ENCODE data around the gene GPC5. TPM values are rescaled to one million over a fixed set of nuclear protein-coding genes. Genes with fewer than 3 reads are reported as not detected.

GPC5 gene
- total and polyA plus RNA-seq, 2 donors (not counting 3 experiments of a cell fraction or from before 2014, with no cell fraction given): 0.59 to 0.97 TPM

GRCh38 chr13:92488249-92488852 lies 1089.9 kb downstream of the GPC5 start:
- no peaks in the 10 kb centered on the region for H4K20me1 ChIP-seq (replicated peaks; ENCODE audit: control insufficient read depth, extremely low read depth, insufficient read depth, low read length)
- POLR2A ChIA-PET: no interaction called here
- H3K27me3 ChIP-seq (ENCODE audit: control insufficient read depth in 2 of 2, insufficient read depth in 2 of 2, low read length in 2 of 2): no peaks in the 10 kb centered on the region
- FAIRE-seq (no peak), DNase-seq (ENCODE audit: low read depth, low spot score) (no peak)
- no peak overlapping the region for H3K27ac ChIP-seq (ENCODE audit: insufficient read depth, low read depth, low read length)
- H3K4me2 ChIP-seq (ENCODE audit: insufficient read depth, low read length): no peak overlapping the region
- H3K4me3 ChIP-seq (replicated peaks in 1 of 3; ENCODE audit: insufficient read depth in 1 of 3, low read depth in 1 of 3, low read length in 3 of 3): no peak overlapping the region
- no peaks in the 10 kb centered on the region for H3K36me3 ChIP-seq (ENCODE audit: control insufficient read depth in 2 of 2, extremely low read depth in 1 of 2, insufficient read depth in 2 of 2, low read length in 2 of 2)
- no peaks in the 10 kb centered on the region for H3K4me1 ChIP-seq (ENCODE audit: control insufficient read depth, extremely low read depth, insufficient read depth, low read length)
- no TSS peak for BruUV-seq (replicated peaks)
- TF ChIP-seq MYC (IDR thresholded peaks at IDR 0.05; ENCODE audit: low read depth, low read length) (no peak), POLR2AphosphoS5 (IDR thresholded peaks at IDR 0.05; ENCODE audit: insufficient read depth, low read depth, low read length) (no peak), EZH2 (IDR thresholded peaks at IDR 0.05; ENCODE audit: borderline replicate concordance, low read depth, low read length, severe bottlenecking) (no peak), POLR2A (IDR thresholded peaks at IDR 0.05; ENCODE audit: low read depth, low read length) (no peak), FOS (IDR thresholded peaks at IDR 0.05; ENCODE audit: borderline replicate concordance, insufficient read depth, low read length) (no peak), CTCF (IDR thresholded peaks at IDR 0.05; ENCODE audit: extremely low read depth in 1 of 2, insufficient read depth in 1 of 2, low read depth in 1 of 2, low read length in 2 of 2) (no peak), JUN (IDR thresholded peaks at IDR 0.05; ENCODE audit: borderline replicate concordance, insufficient read depth, insufficient read length, low read depth) (no peak), GATA2 (IDR thresholded peaks at IDR 0.05; ENCODE audit: insufficient read depth, insufficient read length, low read depth, low read length) (no peak)
- TF ChIP-seq, protein P1, sequence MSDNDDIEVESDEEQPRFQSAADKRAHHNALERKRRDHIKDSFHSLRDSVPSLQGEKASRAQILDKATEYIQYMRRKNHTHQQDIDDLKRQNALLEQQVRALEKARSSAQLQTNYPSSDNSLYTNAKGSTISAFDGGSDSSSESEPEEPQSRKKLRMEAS (IDR thresholded peaks at IDR 0.05; ENCODE audit: insufficient read depth, insufficient read length): no peak
- peaks cover 2% of the 10 kb centered on the region for H3K9me3 ChIP-seq (replicated peaks; ENCODE audit: control insufficient read depth, insufficient read depth, low read length)
- dilution Hi-C loops (cut with MboI; ENCODE audit: extremely low pct_ligation_motif_present, low sequenced_read_pairs): no loop called here
- no peak overlapping the region for H2AFZ ChIP-seq (ENCODE audit: low read depth, low read length)
- no peak overlapping the region for H3K9ac ChIP-seq (replicated peaks; ENCODE audit: extremely low read depth, insufficient read depth, low read length)
- CTCF ChIA-PET: no interaction called here
- no peaks in the 10 kb centered on the region for H3K9me1 ChIP-seq (replicated peaks; ENCODE audit: control insufficient read depth, extremely low read depth, insufficient read depth, low read length)
- H3K79me2 ChIP-seq (ENCODE audit: control insufficient read depth, insufficient read depth, low read length): no peaks in the 10 kb centered on the region
- intact Hi-C loops (cut with micrococcal nuclease): no loop called here

All from endothelial cell of umbilical vein (primary cell).